Upper lobe of left lung (tissue), 6 donors: ENCODE data around the gene C5orf58. TPM values are rescaled to one million over a fixed set of nuclear protein-coding genes. Genes with fewer than 3 reads are reported as not detected.

ENCODE experiments used
- ATAC-seq, 2 donors: fragments of 200-7000 bp; cut with Tn5 transposase; one replicate each; pipeline ENCODE4 v1.9.1; 2022; ENCODE audit warnings: mild to moderate bottlenecking in 2 of 2, moderate library complexity in 2 of 2; ENCODE audit not compliant: low FRiP score in 2 of 2
- DNase-seq, 2 donors: peaks; one replicate each; pipeline ENCODE4 v3.0.0-alpha.2; 2019 to 2020
- H3K27ac ChIP-seq, 4 donors: fragments of 200-600 bp; sonication (generic); one replicate each; pipeline ENCODE4 v1.5.1; 2016 to 2019
- H3K27me3 ChIP-seq, 4 donors: fragments of 200-600 bp; sonication (generic); one replicate each; pipeline ENCODE4 v1.5.1; 2017 to 2019
- H3K36me3 ChIP-seq, 4 donors: fragments of 200-600 bp; sonication (generic); one replicate each; pipeline ENCODE4 v1.5.1; 2016 to 2019
- H3K4me1 ChIP-seq, 4 donors: fragments of 200-600 bp; sonication (generic); one replicate each; pipeline ENCODE4 v1.5.1; 2018 to 2019
- H3K4me3 ChIP-seq, 4 donors: fragments of 200-600 bp; sonication (generic); one replicate each; pipeline ENCODE4 v1.5.1; 2017 to 2019; ENCODE audit warnings: mild to moderate bottlenecking in 2 of 4, moderate library complexity in 1 of 4
- H3K9me3 ChIP-seq, 4 donors: fragments of 200-600 bp; sonication (generic); one replicate each; pipeline ENCODE4 v1.5.1; 2018 to 2019
- CTCF ChIP-seq, 6 experiments: fragments of 450-650 bp in 4 of 6; fragments of 200-600 bp in 2 of 6; sonication (generic) in 2 of 6; IDR thresholded peaks; one replicate each; pipeline ENCODE4 v1.5.1; 2016 to 2019; ENCODE audit warnings: antibody characterized with exemption in 6 of 6
- EP300 ChIP-seq, 4 donors: sonication (generic); formaldehyde crosslinking; IDR thresholded peaks; one replicate each; pipeline ENCODE4 v1.5.1; 2017; ENCODE audit warnings: antibody characterized with exemption in 4 of 4, control low read depth in 2 of 4
- POLR2A ChIP-seq, 4 donors: fragments of 450-650 bp; IDR thresholded peaks; one replicate each; pipeline ENCODE4 v1.5.1; 2016 to 2017; ENCODE audit warnings: antibody characterized with exemption in 4 of 4, mild to moderate bottlenecking in 2 of 4
- POLR2AphosphoS5 ChIP-seq, 2 donors: sonication (generic); formaldehyde crosslinking; IDR thresholded peaks; one replicate each; pipeline ENCODE4 v1.5.1; 2017; ENCODE audit warnings: antibody characterized with exemption in 2 of 2
- WGBS, 2 donors: methylation state at CpG; one replicate each; pipeline ENCODE4 v1.1.5; 2017 to 2018; 5-methylcytosine and 5-hydroxymethylcytosine counted together
- total RNA-seq, 6 donors: library from RNA; depleted of rRNA in 4 of 6; stranded (reverse); fragments of >200 nt in 4 of 6; gene quantifications; one replicate each; pipeline versions ENCODE4 v1.1.0 to v1.2.1, GENCODE V29; 2016 to 2021
- donor health status: DM: no; HTN: no; CAD: no; lungs with moderate emphysema.
- donor health status: DM: no; HTN: yes; CAD: no; lungs with severe emphysema.

Gene C5orf58
- total RNA-seq, 6 donors from 2014 or later = not detected

GRCh38 chr5:170263906-170264305, 31.1 kb downstream of the C5orf58 start:
- no peak for TF ChIP-seq CTCF (IDR thresholded peaks at IDR 0.05)
- no peak for TF ChIP-seq EP300 (IDR thresholded peaks at IDR 0.05)
- no peak for TF ChIP-seq POLR2A (IDR thresholded peaks at IDR 0.05)
- TF ChIP-seq POLR2AphosphoS5 (IDR thresholded peaks at IDR 0.05) = no peak

GRCh38 chr5:170265522-170265921, 32.7 kb downstream of the C5orf58 start:
- H3K36me3 ChIP-seq = peaks cover 5 to 69% (median 36%) of the 10 kb centered on the region in 4 donors
- H3K4me3 ChIP-seq = no peak overlapping the region
- H3K27ac ChIP-seq = peak overlapping the region in 1 of 4 donors; percentile 11
- peaks cover 20 to 43% (median 31%) of the 10 kb centered on the region in 4 donors for H3K4me1 ChIP-seq
- 40 to 42% methylated on average over 5 of the region's 5 CpGs for WGBS, 2 donors
- no peak for DNase-seq
- H3K9me3 ChIP-seq = no peaks in the 10 kb centered on the region
- TF ChIP-seq POLR2AphosphoS5 (IDR thresholded peaks at IDR 0.05) (peak in 1 of 2 donors; percentile 12), CTCF (IDR thresholded peaks at IDR 0.05) (no peak)
- H3K27me3 ChIP-seq = no peaks in the 10 kb centered on the region
- ATAC-seq = peak in 1 of 2 donors; percentile 56

More at GRCh38 chr5:170263906-170264305, 31.1 kb downstream of the C5orf58 start:
- H3K27me3 ChIP-seq = no peaks in the 10 kb centered on the region
- DNase-seq (no peak), ATAC-seq (no peak)
- no peaks in the 10 kb centered on the region for H3K9me3 ChIP-seq
- H3K4me3 ChIP-seq = no peak overlapping the region
- H3K36me3 ChIP-seq = peaks cover 7 to 79% (median 44%) of the 10 kb centered on the region in 4 donors
- H3K27ac ChIP-seq = no peak overlapping the region
- WGBS, 2 donors = 67 to 71% methylated on average over 4 of the region's 4 CpGs
- H3K4me1 ChIP-seq = peaks cover 15 to 32% (median 23%) of the 10 kb centered on the region in 4 donors

GRCh38 chr5:170266570-170267381, 34.0 kb downstream of the C5orf58 start:
- Histone ChIP-seq H3K4me3 (no peak overlapping the region), H3K27me3 (no peaks in the 10 kb centered on the region), H3K4me1 (peaks cover 22 to 43% (median 34%) of the 10 kb centered on the region in 4 donors), H3K9me3 (no peaks in the 10 kb centered on the region), H3K27ac (peak overlapping the region in 2 of 4 donors; percentile 37 to 87), H3K36me3 (peaks cover 0 to 69% (median 26%) of the 10 kb centered on the region in 4 donors)
- WGBS, 2 donors = 60 to 61% methylated on average over 17 of the region's 17 CpGs
- TF ChIP-seq CTCF (IDR thresholded peaks at IDR 0.05) = no peak
- TF ChIP-seq POLR2AphosphoS5 (IDR thresholded peaks at IDR 0.05) = no peak
- TF ChIP-seq POLR2A (IDR thresholded peaks at IDR 0.05) = no peak
- TF ChIP-seq EP300 (IDR thresholded peaks at IDR 0.05) = no peak
- no peak for DNase-seq
- no peak for ATAC-seq

GRCh38 chr5:170267431-170268152, 34.8 kb downstream of the C5orf58 start:
- peak; percentile 74 to 84 (median 78) for TF ChIP-seq CTCF (IDR thresholded peaks at IDR 0.05)
- TF ChIP-seq EP300 (IDR thresholded peaks at IDR 0.05) = no peak
- no peak for TF ChIP-seq POLR2AphosphoS5 (IDR thresholded peaks at IDR 0.05)
- TF ChIP-seq POLR2A (IDR thresholded peaks at IDR 0.05) = no peak
- Histone ChIP-seq H3K4me3 (peak overlapping the region in 1 of 4 donors; percentile 19), H3K36me3 (peaks cover 0 to 65% (median 20%) of the 10 kb centered on the region in 4 donors), H3K4me1 (peaks cover 25 to 43% (median 34%) of the 10 kb centered on the region in 4 donors), H3K9me3 (no peaks in the 10 kb centered on the region), H3K27ac (peak overlapping the region in 3 of 4 donors; percentile 77 to 87 (median 81)), H3K27me3 (no peaks in the 10 kb centered on the region)
- DNase-seq = peak in 1 of 2 donors; percentile 70
- peak in 1 of 2 donors; percentile 88 for ATAC-seq
- 31 to 33% methylated on average over 14 to 16 of the region's 16 CpGs for WGBS, 2 donors
